Nephron (organoid): ENCODE measurements around the gene IL3RA.
"Not testable (repeated sequence)": the region's sequence is repeated elsewhere in the genome, so short reads cannot be mapped to it uniquely, and the experiment has no call there.

Experiments used
- H3K27ac Mint-ChIP-seq, 3 experiments: 2 replicates each; pipeline ENCODE4 v1.8.0; 2020; ENCODE audit warnings: mixed read lengths in 3 of 3, mild to moderate bottlenecking in 2 of 3, moderate library complexity in 1 of 3
- H3K27me3 Mint-ChIP-seq: 2 replicates; pipeline ENCODE4 v1.8.0; 2021; ENCODE audit warnings: low read depth, mild to moderate bottlenecking, moderate library complexity, mixed read lengths
- H3K36me3 Mint-ChIP-seq: 2 replicates; pipeline ENCODE4 v1.8.0; 2020; ENCODE audit warnings: low read depth, mixed read lengths
- H3K4me1 Mint-ChIP-seq: 2 replicates; pipeline ENCODE4 v1.8.0; 2020; ENCODE audit warnings: mixed read lengths
- H3K4me3 Mint-ChIP-seq, 3 experiments: 2 replicates each; pipeline ENCODE4 v1.8.0; 2020; ENCODE audit warnings: mild to moderate bottlenecking in 3 of 3, mixed read lengths in 3 of 3, moderate library complexity in 2 of 3
- H3K9me3 Mint-ChIP-seq: 2 replicates; pipeline ENCODE4 v1.8.0; 2020; ENCODE audit warnings: mixed read lengths
- CTCF ChIP-seq, 3 experiments: fragments of 200-600 bp; sonication (generic); IDR thresholded peaks; one replicate each; pipeline ENCODE4 v1.5.0; 2021; ENCODE audit warnings: antibody characterized with exemption in 3 of 3; ENCODE audit not compliant: unreplicated experiment in 3 of 3

IL3RA gene

GRCh38 chrX:1308476-1308875, 28.1 kb upstream of the IL3RA start:
- Mint-ChIP-seq H3K4me1 (peaks cover 8% of the 10 kb centered on the region), H3K27ac (no peak overlapping the region), H3K36me3 (peaks cover 6% of the 10 kb centered on the region), H3K27me3 (peaks cover 11% of the 10 kb centered on the region), H3K4me3 (no peak overlapping the region), H3K9me3 (peaks cover 6% of the 10 kb centered on the region)
- no peak for TF ChIP-seq CTCF (IDR thresholded peaks at IDR 0.05; ENCODE audit: unreplicated experiment in 3 of 3)

DNA sequence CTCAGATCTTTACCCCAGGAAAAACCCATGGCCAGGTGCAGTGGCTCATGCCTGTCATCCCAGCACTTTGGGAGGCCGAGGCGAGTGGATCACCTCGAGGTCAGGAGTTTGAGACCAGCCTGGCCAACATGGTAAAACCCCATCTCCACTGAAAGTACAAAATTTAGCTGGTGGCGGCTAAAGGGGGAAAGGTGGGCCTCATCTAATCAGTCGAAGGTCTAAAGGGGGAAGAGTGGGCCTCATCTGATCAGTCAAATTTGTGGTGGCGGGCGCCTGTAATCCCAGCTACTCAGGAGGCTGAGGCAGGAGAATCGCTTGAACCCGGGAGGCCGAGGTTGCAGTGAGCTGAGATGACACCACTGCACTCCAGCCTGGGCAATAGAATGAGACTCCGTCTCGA, 27.7 kb upstream of the IL3RA start:
- H3K27me3 Mint-ChIP-seq = peaks cover 11% of the 10 kb centered on the region
- not testable (repeated sequence) for H3K27ac Mint-ChIP-seq, H3K4me3 Mint-ChIP-seq, H3K4me1 Mint-ChIP-seq, H3K9me3 Mint-ChIP-seq, H3K36me3 Mint-ChIP-seq

DNA sequence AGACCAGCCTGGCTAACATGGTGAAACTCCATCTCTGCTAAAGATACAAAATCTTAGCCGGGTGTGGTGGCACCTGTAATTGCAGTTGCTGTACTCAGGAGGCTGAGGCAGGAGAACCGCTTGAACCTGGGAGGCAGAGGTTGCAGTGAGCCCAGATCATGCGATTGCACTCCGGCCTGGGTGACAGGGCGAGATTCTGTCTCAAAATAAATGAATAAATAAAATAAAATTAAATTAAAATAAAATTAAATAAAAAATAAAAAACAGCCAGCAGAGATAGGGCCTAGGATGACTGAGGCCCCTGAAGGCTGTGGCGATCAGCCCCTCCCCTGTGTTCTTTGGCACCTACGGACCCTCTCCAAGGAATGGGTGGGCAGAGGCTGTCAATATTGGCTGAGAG, 22.8 kb upstream of the IL3RA start:
- Mint-ChIP-seq H3K4me1 (peaks cover 8% of the 10 kb centered on the region), H3K9me3 (peaks cover 3% of the 10 kb centered on the region), H3K27ac (no peak overlapping the region), H3K27me3 (peaks cover 6% of the 10 kb centered on the region), H3K36me3 (no peaks in the 10 kb centered on the region), H3K4me3 (no peak overlapping the region)
- no peak for TF ChIP-seq CTCF (IDR thresholded peaks at IDR 0.05; ENCODE audit: unreplicated experiment in 3 of 3)

- H3K36me3 Mint-ChIP-seq = no peaks in the 10 kb centered on the region
- H3K9me3 Mint-ChIP-seq = peaks cover 3% of the 10 kb centered on the region
- peaks cover 3% of the 10 kb centered on the region for H3K27me3 Mint-ChIP-seq
- H3K27ac Mint-ChIP-seq = no peak overlapping the region
- no peak overlapping the region for H3K4me3 Mint-ChIP-seq
- no peak for TF ChIP-seq CTCF (IDR thresholded peaks at IDR 0.05; ENCODE audit: unreplicated experiment in 3 of 3)
- peaks cover 8% of the 10 kb centered on the region for H3K4me1 Mint-ChIP-seq
These were observed 20.1 kb upstream of the IL3RA start for GRCh38 chrX:1316527-1316926.

- H3K4me1 Mint-ChIP-seq = no peaks in the 10 kb centered on the region
- no peaks in the 10 kb centered on the region for H3K36me3 Mint-ChIP-seq
- H3K9me3 Mint-ChIP-seq = no peaks in the 10 kb centered on the region
- H3K27ac Mint-ChIP-seq = no peak overlapping the region
- no peak overlapping the region for H3K4me3 Mint-ChIP-seq
- H3K27me3 Mint-ChIP-seq = peaks cover 6% of the 10 kb centered on the region
- TF ChIP-seq CTCF (IDR thresholded peaks at IDR 0.05; ENCODE audit: unreplicated experiment in 3 of 3) = no peak
These were observed 14.9 kb upstream of the IL3RA start for GRCh38 chrX:1321674-1322073.

- Mint-ChIP-seq H3K36me3 (no peaks in the 10 kb centered on the region), H3K4me1 (no peaks in the 10 kb centered on the region), H3K4me3 (no peak overlapping the region), H3K27ac (no peak overlapping the region), H3K9me3 (no peaks in the 10 kb centered on the region), H3K27me3 (peaks cover 6% of the 10 kb centered on the region)
- TF ChIP-seq CTCF (IDR thresholded peaks at IDR 0.05; ENCODE audit: unreplicated experiment in 3 of 3) = no peak
These were observed 14.2 kb upstream of the IL3RA start for GRCh38 chrX:1322393-1322792.
